ENCODE results near the gene COL12A1.
"Not testable (repeated sequence)": the region's sequence is repeated elsewhere in the genome, so short reads cannot be mapped to it uniquely, and the experiment has no call there.

COL12A1 gene

DNA sequence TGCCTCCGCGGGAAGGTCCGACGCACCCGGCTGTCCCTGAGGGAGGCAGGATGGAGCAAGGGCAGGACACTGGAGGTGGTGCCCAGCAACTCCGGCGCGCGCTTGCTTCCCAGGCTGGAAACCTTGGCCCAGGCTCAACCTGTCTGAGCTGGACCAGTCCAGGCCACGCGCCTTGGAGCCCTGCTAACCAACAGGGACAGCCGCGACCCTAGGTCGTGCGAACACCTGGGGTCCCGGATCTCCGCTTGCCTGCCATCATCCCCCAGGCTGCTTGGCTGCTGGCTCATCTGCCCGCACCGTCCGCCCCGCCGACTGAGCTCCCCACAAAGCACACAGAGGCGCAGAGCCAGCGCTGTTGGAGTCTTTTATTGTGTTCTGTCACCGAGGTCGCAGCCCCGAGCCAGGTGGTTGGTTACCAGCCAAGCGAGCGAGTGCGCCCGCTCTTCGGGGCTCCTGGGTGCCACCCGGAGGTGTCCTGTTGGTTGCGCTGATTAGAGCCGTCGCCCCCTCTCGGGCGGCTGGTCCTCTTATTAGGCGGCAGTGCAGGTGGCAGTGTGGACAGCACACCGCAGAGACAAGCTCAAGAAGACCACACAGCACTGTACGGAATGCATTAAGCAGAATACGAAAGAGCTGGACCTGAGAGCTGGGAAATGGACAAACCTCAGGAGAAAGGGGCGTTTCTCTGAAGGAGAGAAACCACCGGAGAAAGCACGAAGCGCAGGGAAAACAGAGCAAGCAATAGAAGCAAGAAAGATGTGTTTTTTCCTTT lies 3.8 kb downstream of the COL12A1 start:
- H3K9me3 ChIP-seq (ENCODE audit: control insufficient read depth in 2 of 2, low read length in 2 of 2) = no peaks in the 10 kb centered on the region
- H3K4me1 ChIP-seq (ENCODE audit: control insufficient read depth, insufficient read depth, low read length) = peaks cover 42% of the 10 kb centered on the region
- peak overlapping the region; percentile 43 to 58 for H3K9ac ChIP-seq (ENCODE audit: low read length in 2 of 2)
- H3K36me3 ChIP-seq (ENCODE audit: control insufficient read depth in 2 of 2, insufficient read depth in 2 of 2, low read length in 2 of 2) = no peaks in the 10 kb centered on the region
- no peaks in the 10 kb centered on the region for H3K27me3 ChIP-seq (ENCODE audit: control insufficient read depth in 1 of 2, insufficient read depth in 2 of 2, low read length in 2 of 2)
- H3K27ac ChIP-seq (ENCODE audit: low read length) = peak overlapping the region; percentile 94
- peak overlapping the region; percentile 39 to 73 for H3K4me3 ChIP-seq (ENCODE audit: low read length in 2 of 2)

DNA sequence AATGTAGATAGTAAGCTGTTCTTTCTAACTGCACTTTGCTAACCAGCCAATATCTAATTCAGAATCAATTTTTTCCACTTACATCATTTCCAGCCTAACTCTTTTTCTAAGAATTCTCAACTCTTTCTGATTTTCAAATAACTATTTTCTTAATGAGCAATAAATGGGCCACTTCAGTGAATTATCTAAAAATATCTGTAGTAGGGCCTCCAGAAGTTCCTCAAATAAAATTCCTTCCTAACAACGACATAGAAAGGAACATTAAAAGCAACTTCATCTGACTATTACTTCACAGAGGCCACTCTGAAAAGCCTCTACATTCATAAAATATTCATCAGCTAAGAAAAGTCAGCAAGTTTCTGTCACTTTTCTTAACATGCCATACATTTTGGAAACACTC lies 4.8 kb downstream of the COL12A1 start:
- no peak overlapping the region for H3K27ac ChIP-seq (ENCODE audit: low read length)
- H3K36me3 ChIP-seq (ENCODE audit: control insufficient read depth in 2 of 2, insufficient read depth in 2 of 2, low read length in 2 of 2) = no peaks in the 10 kb centered on the region
- no peak overlapping the region for H3K4me3 ChIP-seq (ENCODE audit: low read length in 2 of 2)
- H3K9me3 ChIP-seq (ENCODE audit: control insufficient read depth in 2 of 2, low read length in 2 of 2) = no peaks in the 10 kb centered on the region
- peak overlapping the region in 1 of 2 donors; percentile 43 for H3K9ac ChIP-seq (ENCODE audit: low read length in 2 of 2)
- H3K4me1 ChIP-seq (ENCODE audit: control insufficient read depth, insufficient read depth, low read length) = peaks cover 35% of the 10 kb centered on the region
- no peaks in the 10 kb centered on the region for H3K27me3 ChIP-seq (ENCODE audit: control insufficient read depth in 1 of 2, insufficient read depth in 2 of 2, low read length in 2 of 2)

DNA sequence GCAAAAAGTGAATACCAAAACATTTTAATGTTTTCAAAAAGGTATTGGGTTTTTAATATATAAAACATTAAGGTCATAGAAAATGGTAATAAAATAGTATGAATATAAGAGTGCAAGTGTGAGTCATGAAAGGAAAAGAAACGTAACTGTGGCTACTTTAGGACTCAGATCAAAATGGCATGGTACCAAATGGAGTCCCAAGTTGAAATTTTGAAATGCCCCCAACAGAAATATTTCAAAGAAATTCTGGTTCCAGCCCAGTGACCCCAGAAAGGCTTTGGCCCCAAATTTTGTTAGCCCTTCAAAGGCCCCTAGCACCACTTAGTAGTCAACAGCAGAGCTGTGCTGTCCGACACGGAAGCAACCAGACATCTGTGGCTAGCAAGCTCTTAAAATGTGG lies 6.0 kb downstream of the COL12A1 start:
- H3K36me3 ChIP-seq (ENCODE audit: control insufficient read depth in 2 of 2, insufficient read depth in 2 of 2, low read length in 2 of 2) = no peaks in the 10 kb centered on the region
- H3K27me3 ChIP-seq (ENCODE audit: control insufficient read depth in 1 of 2, insufficient read depth in 2 of 2, low read length in 2 of 2) = no peaks in the 10 kb centered on the region
- peaks cover 31% of the 10 kb centered on the region for H3K4me1 ChIP-seq (ENCODE audit: control insufficient read depth, insufficient read depth, low read length)
- H3K9me3 ChIP-seq (ENCODE audit: control insufficient read depth in 2 of 2, low read length in 2 of 2) = no peaks in the 10 kb centered on the region
- no peak overlapping the region for H3K9ac ChIP-seq (ENCODE audit: low read length in 2 of 2)
- H3K27ac ChIP-seq (ENCODE audit: low read length) = peak overlapping the region; percentile 2
- H3K4me3 ChIP-seq (ENCODE audit: low read length in 2 of 2) = peak overlapping the region in 1 of 2 donors; percentile 20

DNA sequence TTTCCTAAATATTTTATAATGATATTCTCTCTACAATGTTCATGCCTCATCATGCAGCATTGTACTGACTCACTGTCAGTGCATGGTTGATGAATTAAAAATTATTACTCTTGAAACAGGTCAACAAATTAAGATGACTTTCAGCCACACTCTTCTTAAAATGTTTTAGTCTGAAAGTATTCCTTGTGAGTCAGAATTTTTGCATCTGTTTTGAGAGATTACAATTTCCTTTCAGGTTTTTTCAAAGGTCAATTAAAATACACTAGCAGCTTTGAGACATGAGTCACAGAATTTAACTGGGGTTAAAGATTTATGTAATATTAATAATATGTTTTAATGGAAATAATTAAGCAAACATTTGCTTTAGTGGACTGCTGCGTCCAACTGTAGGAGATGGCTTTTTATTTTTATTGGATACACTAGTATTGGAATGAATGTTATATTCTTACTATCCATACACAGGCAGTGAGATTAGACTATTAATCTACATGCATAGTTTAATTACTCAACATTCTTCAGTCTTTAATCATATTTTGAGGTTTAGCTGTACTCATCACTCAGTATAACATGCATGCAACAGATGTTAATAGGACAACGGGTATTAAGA lies 9.7 kb downstream of the COL12A1 start:
- Histone ChIP-seq H3K4me3 (ENCODE audit: low read length in 2 of 2) (no peak overlapping the region), H3K4me1 (ENCODE audit: control insufficient read depth, insufficient read depth, low read length) (peaks cover under 1% of the 10 kb centered on the region), H3K36me3 (ENCODE audit: control insufficient read depth in 2 of 2, insufficient read depth in 2 of 2, low read length in 2 of 2) (peaks cover 4 to 13% of the 10 kb centered on the region in 2 donors), H3K27me3 (ENCODE audit: control insufficient read depth in 1 of 2, insufficient read depth in 2 of 2, low read length in 2 of 2) (no peaks in the 10 kb centered on the region), H3K9ac (ENCODE audit: low read length in 2 of 2) (no peak overlapping the region), H3K9me3 (ENCODE audit: control insufficient read depth in 2 of 2, low read length in 2 of 2) (no peaks in the 10 kb centered on the region), H3K27ac (ENCODE audit: low read length) (no peak overlapping the region)

DNA sequence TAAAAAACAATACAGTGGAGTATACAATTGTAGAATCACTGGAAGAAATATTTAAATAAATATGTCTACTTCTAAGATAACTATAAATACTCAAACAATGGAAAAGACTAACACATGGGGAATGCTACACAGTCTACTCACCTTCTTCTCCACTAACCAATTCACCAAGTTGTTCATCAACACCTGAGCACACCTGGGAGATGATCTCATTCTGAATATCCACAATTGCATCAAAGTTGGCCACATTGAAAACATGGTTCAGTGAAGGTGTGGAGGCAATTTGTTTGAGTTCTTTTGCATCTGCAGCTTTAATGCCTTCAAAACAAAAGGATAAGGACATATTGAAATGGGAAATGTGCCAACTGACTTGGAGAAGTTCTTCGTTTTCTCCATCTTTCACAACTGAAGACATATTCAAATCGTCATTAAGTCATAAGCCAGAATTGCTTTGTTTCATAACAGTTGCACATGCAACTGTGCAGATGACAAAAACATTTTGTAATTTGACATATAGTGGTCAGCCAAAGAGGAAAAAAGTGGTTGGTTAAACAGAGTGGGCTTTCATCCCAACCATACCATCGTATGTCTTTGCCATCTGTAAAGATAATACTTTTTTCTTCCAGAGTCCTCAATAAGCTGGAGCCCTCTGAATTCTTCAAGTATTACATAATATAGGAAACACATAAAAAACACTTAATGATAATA lies 17.5 kb downstream of the COL12A1 start:
- no peak overlapping the region for H3K27ac ChIP-seq (ENCODE audit: low read length)
- H3K36me3 ChIP-seq (ENCODE audit: control insufficient read depth in 2 of 2, insufficient read depth in 2 of 2, low read length in 2 of 2) = peaks cover 16 to 44% of the 10 kb centered on the region in 2 donors
- no peaks in the 10 kb centered on the region for H3K9me3 ChIP-seq (ENCODE audit: control insufficient read depth in 2 of 2, low read length in 2 of 2)
- H3K27me3 ChIP-seq (ENCODE audit: control insufficient read depth in 1 of 2, insufficient read depth in 2 of 2, low read length in 2 of 2) = no peaks in the 10 kb centered on the region
- H3K4me1 ChIP-seq (ENCODE audit: control insufficient read depth, insufficient read depth, low read length) = no peaks in the 10 kb centered on the region
- H3K9ac ChIP-seq (ENCODE audit: low read length in 2 of 2) = no peak overlapping the region
- H3K4me3 ChIP-seq (ENCODE audit: low read length in 2 of 2) = no peak overlapping the region

DNA sequence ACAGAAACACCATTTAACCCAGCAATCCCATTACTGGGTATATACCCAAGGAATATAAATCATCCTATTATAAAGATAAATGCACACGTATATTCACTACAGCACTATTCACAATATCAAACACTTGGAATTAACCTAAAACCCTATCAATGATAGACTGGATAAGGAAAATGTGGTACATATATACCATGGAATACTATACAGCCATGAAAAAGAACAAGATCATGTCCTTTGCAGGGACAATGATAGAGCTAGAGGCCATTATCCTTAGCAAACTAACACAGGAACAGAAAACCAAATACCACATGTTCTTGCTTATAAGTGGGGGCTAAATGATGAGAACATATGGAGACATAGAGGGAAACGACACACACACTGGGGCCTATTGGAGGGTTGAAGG lies 19.3 kb downstream of the COL12A1 start:
- H3K4me3 ChIP-seq (ENCODE audit: low read length in 2 of 2); H3K4me1 ChIP-seq (ENCODE audit: control insufficient read depth, insufficient read depth, low read length); H3K27me3 ChIP-seq (ENCODE audit: control insufficient read depth in 1 of 2, insufficient read depth in 2 of 2, low read length in 2 of 2); H3K9ac ChIP-seq (ENCODE audit: low read length in 2 of 2); H3K9me3 ChIP-seq (ENCODE audit: control insufficient read depth in 2 of 2, low read length in 2 of 2); H3K27ac ChIP-seq (ENCODE audit: low read length): not testable (repeated sequence)
- H3K36me3 ChIP-seq (ENCODE audit: control insufficient read depth in 2 of 2, insufficient read depth in 2 of 2, low read length in 2 of 2) = peaks cover 22 to 56% of the 10 kb centered on the region in 2 donors

DNA sequence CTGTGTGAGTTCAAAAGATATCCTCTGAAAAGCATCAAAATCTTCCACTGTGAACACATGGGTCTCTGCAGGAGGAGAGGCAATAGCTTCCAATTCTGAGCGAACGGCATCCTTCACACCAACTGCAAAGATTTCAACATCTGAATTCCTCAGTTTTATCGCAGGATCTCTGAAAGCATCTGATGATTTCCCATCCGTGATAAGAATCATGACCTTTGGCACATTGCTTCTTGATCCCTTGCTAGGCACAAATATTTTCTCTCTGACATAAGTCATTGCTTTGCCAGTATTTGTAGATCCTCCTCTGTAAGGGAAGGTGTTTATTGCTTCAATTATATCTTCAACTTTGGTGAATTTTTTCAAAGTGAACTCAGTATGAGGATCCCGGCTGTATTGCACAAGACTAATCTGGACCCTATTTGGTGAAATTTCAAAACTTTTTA lies 22.7 kb downstream of the COL12A1 start:
- H3K4me3 ChIP-seq (ENCODE audit: low read length in 2 of 2) = no peak overlapping the region
- peaks cover 3% of the 10 kb centered on the region for H3K4me1 ChIP-seq (ENCODE audit: control insufficient read depth, insufficient read depth, low read length)
- H3K27ac ChIP-seq (ENCODE audit: low read length) = no peak overlapping the region
- no peaks in the 10 kb centered on the region for H3K9me3 ChIP-seq (ENCODE audit: control insufficient read depth in 2 of 2, low read length in 2 of 2)
- H3K36me3 ChIP-seq (ENCODE audit: control insufficient read depth in 2 of 2, insufficient read depth in 2 of 2, low read length in 2 of 2) = peaks cover 21 to 53% of the 10 kb centered on the region in 2 donors
- H3K27me3 ChIP-seq (ENCODE audit: control insufficient read depth in 1 of 2, insufficient read depth in 2 of 2, low read length in 2 of 2) = no peaks in the 10 kb centered on the region
- H3K9ac ChIP-seq (ENCODE audit: low read length in 2 of 2) = no peak overlapping the region

DNA sequence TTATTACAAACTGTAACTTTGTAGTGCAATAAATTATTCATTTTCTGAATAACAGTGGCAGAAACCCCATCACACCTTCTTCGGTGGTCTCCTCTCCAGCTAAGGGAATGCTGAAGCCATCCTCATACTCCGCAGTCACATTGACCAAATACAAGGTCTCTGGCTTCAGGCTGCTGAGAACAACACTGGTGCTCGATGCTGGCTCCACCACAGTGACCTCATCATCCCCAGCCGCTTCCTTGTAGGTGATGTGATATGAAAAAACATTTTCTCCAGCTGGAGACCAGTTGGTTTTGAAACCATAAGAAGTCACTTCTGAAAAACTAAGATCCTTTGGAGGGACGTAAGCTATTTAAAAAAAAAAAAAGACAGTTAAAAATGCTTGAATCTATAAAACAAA lies 25.0 kb downstream of the COL12A1 start:
- Histone ChIP-seq H3K36me3 (ENCODE audit: control insufficient read depth in 2 of 2, insufficient read depth in 2 of 2, low read length in 2 of 2) (peaks cover 27 to 53% of the 10 kb centered on the region in 2 donors), H3K9me3 (ENCODE audit: control insufficient read depth in 2 of 2, low read length in 2 of 2) (no peaks in the 10 kb centered on the region), H3K4me3 (ENCODE audit: low read length in 2 of 2) (no peak overlapping the region), H3K4me1 (ENCODE audit: control insufficient read depth, insufficient read depth, low read length) (peaks cover 3% of the 10 kb centered on the region), H3K27me3 (ENCODE audit: control insufficient read depth in 1 of 2, insufficient read depth in 2 of 2, low read length in 2 of 2) (no peaks in the 10 kb centered on the region), H3K9ac (ENCODE audit: low read length in 2 of 2) (no peak overlapping the region), H3K27ac (ENCODE audit: low read length) (no peak overlapping the region)

DNA sequence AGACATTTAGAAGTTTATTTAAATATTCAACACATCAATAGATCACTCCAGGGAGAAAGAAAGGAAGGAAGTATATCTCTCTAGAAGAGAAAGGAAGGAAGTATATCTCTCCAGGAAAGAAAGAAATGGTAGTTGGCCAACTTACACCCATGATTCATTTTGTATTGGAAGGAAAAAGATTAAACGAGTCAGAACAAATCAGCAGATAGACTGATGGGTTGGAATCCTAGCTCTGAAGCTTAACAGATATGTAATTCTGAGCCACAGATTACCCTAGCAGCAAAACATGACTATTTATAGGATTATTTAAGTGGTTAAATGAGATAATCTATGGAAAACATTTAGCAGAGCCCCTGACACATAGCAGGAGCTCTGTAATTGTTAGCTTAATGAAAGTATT lies 27.1 kb downstream of the COL12A1 start:
- no peak overlapping the region for H3K4me3 ChIP-seq (ENCODE audit: low read length in 2 of 2)
- H3K27me3 ChIP-seq (ENCODE audit: control insufficient read depth in 1 of 2, insufficient read depth in 2 of 2, low read length in 2 of 2) = no peaks in the 10 kb centered on the region
- no peak overlapping the region for H3K27ac ChIP-seq (ENCODE audit: low read length)
- no peaks in the 10 kb centered on the region for H3K9me3 ChIP-seq (ENCODE audit: control insufficient read depth in 2 of 2, low read length in 2 of 2)
- no peak overlapping the region for H3K9ac ChIP-seq (ENCODE audit: low read length in 2 of 2)
- H3K4me1 ChIP-seq (ENCODE audit: control insufficient read depth, insufficient read depth, low read length) = peaks cover 3% of the 10 kb centered on the region
- peaks cover 29 to 54% of the 10 kb centered on the region in 2 donors for H3K36me3 ChIP-seq (ENCODE audit: control insufficient read depth in 2 of 2, insufficient read depth in 2 of 2, low read length in 2 of 2)

DNA sequence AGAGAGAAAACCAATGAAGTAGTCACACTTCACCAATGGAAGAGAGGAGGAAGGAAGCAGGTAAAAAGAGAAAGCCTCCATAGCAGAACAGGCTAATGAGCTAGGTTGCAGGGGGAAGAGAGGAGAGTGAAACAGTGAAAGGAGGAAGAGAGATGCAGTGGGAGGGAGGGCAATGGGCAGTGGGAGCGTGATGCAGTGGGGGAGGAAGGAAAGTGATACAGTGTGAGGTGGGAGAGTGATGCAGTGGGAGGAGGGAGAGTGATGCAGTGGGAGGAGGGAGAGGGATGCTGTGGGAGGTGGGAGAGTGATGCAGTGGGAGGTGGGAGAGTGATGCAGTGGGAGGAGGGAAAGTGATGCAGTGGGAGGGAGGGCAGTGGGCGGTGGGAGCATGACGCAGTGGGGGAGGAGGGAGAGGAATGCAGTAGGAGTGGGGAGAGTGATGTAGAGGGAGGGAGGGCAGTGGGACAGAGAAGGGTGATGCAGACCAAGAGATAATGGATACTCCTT lies 29.7 kb downstream of the COL12A1 start:
- no peak overlapping the region for H3K4me3 ChIP-seq (ENCODE audit: low read length in 2 of 2)
- peaks cover 6% of the 10 kb centered on the region for H3K4me1 ChIP-seq (ENCODE audit: control insufficient read depth, insufficient read depth, low read length)
- H3K9me3 ChIP-seq (ENCODE audit: control insufficient read depth in 2 of 2, low read length in 2 of 2) = no peaks in the 10 kb centered on the region
- H3K27me3 ChIP-seq (ENCODE audit: control insufficient read depth in 1 of 2, insufficient read depth in 2 of 2, low read length in 2 of 2) = no peaks in the 10 kb centered on the region
- peaks cover 21 to 43% of the 10 kb centered on the region in 2 donors for H3K36me3 ChIP-seq (ENCODE audit: control insufficient read depth in 2 of 2, insufficient read depth in 2 of 2, low read length in 2 of 2)
- H3K27ac ChIP-seq (ENCODE audit: low read length) = no peak overlapping the region
- H3K9ac ChIP-seq (ENCODE audit: low read length in 2 of 2) = no peak overlapping the region
